IMR-90 (cell line): Measurements from ENCODE around the gene UBE2QL1. TPM values are rescaled to one million over a fixed set of nuclear protein-coding genes. Genes with fewer than 3 reads are reported as not detected.

Source experiments
- ATAC-seq: fragments of 200-7000 bp; cut with Tn5 transposase; 2 replicates; pipeline ENCODE4 v1.9.1; 2020; ENCODE audit warnings: low read depth, mild to moderate bottlenecking, moderate library complexity
- BruUV-seq: library from RNA; stranded (reverse); fragments of 400-500 nt; replicated peaks from 2 replicates; lab custom pipeline; 2021; lab: Mats Ljungman, UMichigan
- CTCF ChIA-PET: fragments of 300-600 bp; formaldehyde crosslinking; extraction: SDS; loops from one replicate; lab custom pipeline; 2021; ENCODE audit warnings: antibody characterized with exemption; lab: Yijun Ruan, JAX
- POLR2A ChIA-PET: fragments of 300-600 bp; sonication (Branson Sonifier 250); formaldehyde crosslinking; loops from one replicate; lab custom pipeline; 2022; ENCODE audit warnings: antibody characterized with exemption; ENCODE audit not compliant: unreplicated experiment; lab: Charles Lee
- DNase-seq: peaks from one replicate; pipeline ENCODE4 v3.0.0; 2013
- H2AFZ ChIP-seq: replicated peaks from 2 replicates; pipeline ENCODE3; 2013; ENCODE audit warnings: low read length, mild to moderate bottlenecking; ENCODE audit not compliant: poor library complexity
- H2AK5ac ChIP-seq: 2 replicates; pipeline ENCODE4 v1.6.1; 2013; ENCODE audit warnings: low read depth, low read length, inconsistent platforms
- H2AK9ac ChIP-seq: replicated peaks from 2 replicates; pipeline ENCODE3; 2013; ENCODE audit warnings: mild to moderate bottlenecking, low read depth, low read length, moderate library complexity; ENCODE audit not compliant: poor library complexity
- H2BK120ac ChIP-seq: 2 replicates; pipeline ENCODE4 v1.6.1; 2013; ENCODE audit warnings: low read depth, low read length, inconsistent platforms
- H2BK15ac ChIP-seq: 3 replicates; pipeline ENCODE4 v1.6.1; 2013; ENCODE audit warnings: low read depth, low read length, inconsistent platforms
- H2BK20ac ChIP-seq: 2 replicates; pipeline ENCODE4 v1.6.1; 2013; ENCODE audit warnings: low read depth, mild to moderate bottlenecking, inconsistent platforms, low read length, moderate library complexity
- H2BK5ac ChIP-seq: 2 replicates; pipeline ENCODE4 v1.6.1; 2013; ENCODE audit warnings: mild to moderate bottlenecking, low read depth, low read length, inconsistent platforms; ENCODE audit not compliant: poor library complexity, severe bottlenecking
- H3K14ac ChIP-seq: replicated peaks from 2 replicates; pipeline ENCODE4 v1.6.1; 2013; ENCODE audit warnings: low read depth, low read length, inconsistent platforms
- H3K18ac ChIP-seq: 2 replicates; pipeline ENCODE4 v1.6.1; 2013; ENCODE audit warnings: low read depth, low read length, control low read depth
- H3K23ac ChIP-seq: 2 replicates; pipeline ENCODE4 v1.6.1; 2013; ENCODE audit warnings: low read depth, low read length, inconsistent platforms
- H3K27ac ChIP-seq: 2 replicates; pipeline ENCODE4 v1.5.1; 2013; ENCODE audit warnings: mild to moderate bottlenecking, control low read depth, low read length; ENCODE audit not compliant: insufficient read depth
- H3K27me3 ChIP-seq: 2 replicates; pipeline ENCODE4 v1.6.1; 2013; ENCODE audit warnings: low read length; ENCODE audit not compliant: control insufficient read depth, insufficient read depth
- H3K36me3 ChIP-seq: 2 replicates; pipeline ENCODE4 v1.6.1; 2013; ENCODE audit warnings: low read length, mixed read lengths; ENCODE audit not compliant: control insufficient read depth, insufficient read depth
- H3K4ac ChIP-seq: 2 replicates; pipeline ENCODE4 v1.6.1; 2013; ENCODE audit warnings: low read depth, low read length, inconsistent platforms
- H3K4me1 ChIP-seq: 2 replicates; pipeline ENCODE4 v1.6.1; 2013; ENCODE audit warnings: low read length, mixed read lengths; ENCODE audit not compliant: control insufficient read depth, insufficient read depth
- H3K4me2 ChIP-seq: 2 replicates; pipeline ENCODE4 v1.6.1; 2013; ENCODE audit warnings: low read depth, mild to moderate bottlenecking, control low read depth, low read length, moderate library complexity
- H3K4me3 ChIP-seq: 2 replicates; pipeline ENCODE4 v1.5.1; 2013; ENCODE audit warnings: low read depth, mild to moderate bottlenecking, control low read depth, low read length, moderate library complexity; ENCODE audit not compliant: insufficient read depth
- H3K56ac ChIP-seq: 2 replicates; pipeline ENCODE4 v1.6.1; 2013; ENCODE audit warnings: low read length, inconsistent platforms; ENCODE audit not compliant: insufficient read depth; ENCODE audit errors: extremely low read depth
- H3K79me1 ChIP-seq, 2 experiments: 2 replicates each; pipeline ENCODE4 v1.6.1; 2013; ENCODE audit warnings: low read length in 2 of 2, inconsistent platforms in 1 of 2, low read depth in 1 of 2
- H3K9ac ChIP-seq: 2 replicates; pipeline ENCODE4 v1.6.1; 2013; ENCODE audit warnings: low read depth, low read length, control low read depth
- H3K9me1 ChIP-seq: 2 replicates; pipeline ENCODE4 v1.6.1; 2013; ENCODE audit warnings: low read length, inconsistent platforms; ENCODE audit not compliant: insufficient read depth
- H3K9me3 ChIP-seq: 2 replicates; pipeline ENCODE4 v1.6.1; 2013; ENCODE audit warnings: low read length; ENCODE audit not compliant: control insufficient read depth, insufficient read depth
- H4K20me1 ChIP-seq: 2 replicates; pipeline ENCODE4 v1.6.1; 2013; ENCODE audit warnings: low read length, inconsistent platforms; ENCODE audit not compliant: insufficient read depth
- H4K5ac ChIP-seq: 2 replicates; pipeline ENCODE4 v1.6.1; 2013; ENCODE audit warnings: mild to moderate bottlenecking, low read depth, low read length, control low read depth
- H4K8ac ChIP-seq, 2 experiments: 2 replicates each; pipeline ENCODE4 v1.6.1; 2013; ENCODE audit warnings: low read depth in 2 of 2, low read length in 2 of 2, control low read depth in 1 of 2, inconsistent platforms in 1 of 2
- H4K91ac ChIP-seq: 2 replicates; pipeline ENCODE4 v1.6.1; 2013; ENCODE audit warnings: low read depth, low read length, inconsistent platforms; ENCODE audit not compliant: insufficient read depth
- BHLHE40 ChIP-seq: fragments of 150-350 bp; IDR thresholded peaks from 2 replicates; pipeline ENCODE4 v1.6.1; 2016; ENCODE audit warnings: mild to moderate bottlenecking, low read depth, low read length
- CEBPB ChIP-seq: IDR thresholded peaks from 2 replicates; pipeline ENCODE4 v1.6.1; 2012; ENCODE audit warnings: low read depth, low read length, improper control_type of control experiment
- MAFK ChIP-seq: IDR thresholded peaks from 2 replicates; pipeline ENCODE4 v1.6.1; 2012; ENCODE audit warnings: low read depth, low read length, improper control_type of control experiment
- MAZ ChIP-seq: IDR thresholded peaks from 2 replicates; pipeline ENCODE4 v1.6.1; 2012; ENCODE audit warnings: low read depth, mild to moderate bottlenecking, low read length, improper control_type of control experiment, moderate library complexity, borderline replicate concordance
- MXI1 ChIP-seq: IDR thresholded peaks from 2 replicates; pipeline ENCODE4 v1.6.1; 2012; ENCODE audit warnings: low read depth, mild to moderate bottlenecking, low read length, moderate library complexity, borderline replicate concordance
- NFE2L2 ChIP-seq: fragments of 150-350 bp; IDR thresholded peaks from 2 replicates; pipeline ENCODE4 v1.6.1; 2016; ENCODE audit warnings: low read depth, mild to moderate bottlenecking, low read length
- USF2 ChIP-seq: fragments of 150-350 bp; IDR thresholded peaks from 2 replicates; pipeline ENCODE4 v1.6.1; 2017; ENCODE audit warnings: mild to moderate bottlenecking, antibody characterized with exemption, low read length, low read depth
- WGBS, 2 experiments: methylation state at CpG; one replicate each; pipeline versions ENCODE4 v1.1.5 to v1.1.7; 2013; ENCODE audit warnings: missing lambda C conversion rate in 2 of 2; ENCODE audit not compliant: insufficient read length in 1 of 2; ENCODE audit errors: extremely low coverage in 2 of 2; 5-methylcytosine and 5-hydroxymethylcytosine counted together
- dilution Hi-C: fragments of 300-500 bp; cut with HindIII; formaldehyde crosslinking; loops from one replicate; pipeline ENCODE4 v1.14.3; 2018; ENCODE audit warnings: low sequenced_read_pairs; ENCODE audit not compliant: unreplicated experiment
- in situ Hi-C: fragments of 300-500 bp; cut with MboI; formaldehyde crosslinking; loops from 3 replicates; pipeline ENCODE4 v1.14.3; 2019; ENCODE audit warnings: low sequenced_read_pairs, inconsistent platforms, mixed read lengths
- intact Hi-C: fragments of 100-400 bp; cut with micrococcal nuclease; formaldehyde crosslinking; loops from 2 replicates; pipeline ENCODE4 v1.10.0; 2022
- polyA plus RNA-seq, 3 experiments: library from polyadenylated mRNA; depleted of rRNA; stranded (reverse); fragments of >200 nt; gene quantifications; 2 replicates each; pipeline ENCODE4 v1.2.3, GENCODE V29; 2012; ENCODE audit warnings: low replicate concordance in 1 of 3
- total RNA-seq: library from RNA; depleted of rRNA; stranded (reverse); fragments of >200 nt; gene quantifications from 2 replicates; pipeline ENCODE4 v1.2.3, GENCODE V29; 2012
- TF ChIP-seq, protein P1 (sequence below): fragments of 150-350 bp; IDR thresholded peaks from 2 replicates; pipeline ENCODE4 v1.6.1; 2016; ENCODE audit warnings: low read depth, mild to moderate bottlenecking, low read length, moderate library complexity, borderline replicate concordance

The UBE2QL1 gene
- total and polyA plus RNA-seq, 2 of the 4 experiments (the other 2 are of a cell fraction) = not detected

GRCh38 chr5:6490246-6490645 is 41.6 kb downstream of the UBE2QL1 start:
- no peaks in the 10 kb centered on the region for H3K4me1 ChIP-seq
- no peak overlapping the region for H3K14ac ChIP-seq
- no TSS peak for BruUV-seq
- H3K18ac ChIP-seq = no peak overlapping the region
- DNase-seq (no peak), ATAC-seq (no peak)
- no peaks in the 10 kb centered on the region for H3K36me3 ChIP-seq
- no peak overlapping the region for H3K4me3 ChIP-seq
- no peak overlapping the region for H4K91ac ChIP-seq
- H3K79me1 ChIP-seq = no peaks in the 10 kb centered on the region
- in situ Hi-C loops (no loop called here), intact Hi-C loops (no loop called here), dilution Hi-C loops (no loop called here)
- no peak overlapping the region for H4K5ac ChIP-seq
- ChIA-PET CTCF (no interaction called here), POLR2A (no interaction called here)
- H4K8ac ChIP-seq = no peak overlapping the region
- no peak overlapping the region for H3K4ac ChIP-seq
- WGBS, 2 experiments = 35% methylated on average over 7 of the region's 9 CpGs; no CpG with 5 or more reads in 1 of the 2 experiments
- H3K9me3 ChIP-seq = no peaks in the 10 kb centered on the region
- H3K23ac ChIP-seq = no peak overlapping the region
- H2BK5ac ChIP-seq = no peak overlapping the region
- H3K27ac ChIP-seq = no peak overlapping the region
- no peak overlapping the region for H2BK15ac ChIP-seq
- no peak overlapping the region for H3K4me2 ChIP-seq
- no peak overlapping the region for H2BK120ac ChIP-seq
- no peak overlapping the region for H2AK5ac ChIP-seq
- no peaks in the 10 kb centered on the region for H3K27me3 ChIP-seq
- TF ChIP-seq NFE2L2 (no peak), CEBPB (no peak), BHLHE40 (no peak), USF2 (no peak), MXI1 (no peak), MAZ (no peak), MAFK (no peak)
- TF ChIP-seq, protein P1, sequence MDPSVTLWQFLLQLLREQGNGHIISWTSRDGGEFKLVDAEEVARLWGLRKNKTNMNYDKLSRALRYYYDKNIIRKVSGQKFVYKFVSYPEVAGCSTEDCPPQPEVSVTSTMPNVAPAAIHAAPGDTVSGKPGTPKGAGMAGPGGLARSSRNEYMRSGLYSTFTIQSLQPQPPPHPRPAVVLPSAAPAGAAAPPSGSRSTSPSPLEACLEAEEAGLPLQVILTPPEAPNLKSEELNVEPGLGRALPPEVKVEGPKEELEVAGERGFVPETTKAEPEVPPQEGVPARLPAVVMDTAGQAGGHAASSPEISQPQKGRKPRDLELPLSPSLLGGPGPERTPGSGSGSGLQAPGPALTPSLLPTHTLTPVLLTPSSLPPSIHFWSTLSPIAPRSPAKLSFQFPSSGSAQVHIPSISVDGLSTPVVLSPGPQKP = no peak
- no peak overlapping the region for H3K56ac ChIP-seq
- H2AK9ac ChIP-seq = no peak overlapping the region
- no peaks in the 10 kb centered on the region for H4K20me1 ChIP-seq
- no peaks in the 10 kb centered on the region for H3K9me1 ChIP-seq
- no peak overlapping the region for H2BK20ac ChIP-seq
- no peak overlapping the region for H2AFZ ChIP-seq
- no peak overlapping the region for H3K9ac ChIP-seq
